GM19193 (cell line): Measurements from ENCODE around the gene CEP44.

Experiments
- POLR2A ChIP-seq: IDR thresholded peaks from 4 replicates; pipeline ENCODE4 v1.6.1; 2011; ENCODE audit not compliant: insufficient read depth, insufficient read length; ENCODE audit errors: extremely low read depth

Gene CEP44

GRCh38 chr4:174349156-174349555, 65.4 kb downstream of the CEP44 start:
- TF ChIP-seq POLR2A = no peak

- no peak for TF ChIP-seq POLR2A
These were observed 68.5 kb downstream of the CEP44 start for GRCh38 chr4:174352061-174352819.

- TF ChIP-seq POLR2A = no peak
These were observed 73.6 kb downstream of the CEP44 start for GRCh38 chr4:174357321-174357720.

- no peak for TF ChIP-seq POLR2A
These were observed 74.7 kb downstream of the CEP44 start for GRCh38 chr4:174358410-174358809.

- TF ChIP-seq POLR2A = no peak
These were observed 75.1 kb downstream of the CEP44 start for GRCh38 chr4:174358829-174359228.

- no peak for TF ChIP-seq POLR2A
These were observed 78.6 kb downstream of the CEP44 start for GRCh38 chr4:174362340-174362739.

- TF ChIP-seq POLR2A = no peak
These were observed 81.4 kb downstream of the CEP44 start for GRCh38 chr4:174365018-174365587.

GRCh38 chr4:174369985-174370384, 86.3 kb downstream of the CEP44 start:
- no peak for TF ChIP-seq POLR2A

GRCh38 chr4:174373821-174374220, 90.1 kb downstream of the CEP44 start:
- TF ChIP-seq POLR2A = no peak

- TF ChIP-seq POLR2A = no peak
These were observed 91.7 kb downstream of the CEP44 start for GRCh38 chr4:174375422-174375821.

- TF ChIP-seq POLR2A = no peak
These were observed 93.9 kb downstream of the CEP44 start for GRCh38 chr4:174377613-174378012.

- TF ChIP-seq POLR2A = no peak
These were observed 95.2 kb downstream of the CEP44 start for GRCh38 chr4:174378951-174379350.

GRCh38 chr4:174380699-174381439, 97.2 kb downstream of the CEP44 start:
- TF ChIP-seq POLR2A = no peak

- no peak for TF ChIP-seq POLR2A
These were observed 97.7 kb downstream of the CEP44 start for GRCh38 chr4:174381440-174381800.
